ENCODE data around the gene DHDDS.

The DHDDS gene

DNA sequence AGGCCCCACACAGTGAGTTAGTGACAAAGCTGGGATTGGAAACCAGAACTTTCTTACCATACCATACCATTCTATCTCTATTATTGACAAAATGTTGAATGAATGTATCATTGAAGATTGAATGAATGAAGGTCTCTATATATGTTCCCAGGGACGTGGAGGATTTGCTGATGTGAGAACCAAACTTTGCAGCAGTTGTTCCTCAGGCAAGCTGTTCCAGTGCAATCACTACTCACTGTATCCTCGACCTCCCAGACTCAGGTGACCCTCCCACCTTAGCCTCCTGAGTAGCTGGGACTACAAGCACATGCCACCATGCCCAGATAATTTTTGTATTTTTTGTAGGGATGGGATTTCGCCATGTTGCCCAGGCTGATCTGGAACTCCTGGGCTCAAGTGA, 33.1 kb upstream of the DHDDS start:
- Histone ChIP-seq H3K27me3 (ENCODE audit: control insufficient read depth in 1 of 2, insufficient read depth in 1 of 2, low read length in 2 of 2) (peaks cover 13 to 29% of the 10 kb centered on the region in 2 experiments), H2BK15ac (ENCODE audit: low read depth, poor library complexity, severe bottlenecking) (no peak overlapping the region), H3K9ac (ENCODE audit: low read length) (no peak overlapping the region), H3K18ac (ENCODE audit: low read depth in 1 of 2, low read length in 2 of 2) (no peak overlapping the region), H3K23ac (ENCODE audit: low read length in 2 of 2) (no peak overlapping the region), H3K79me1 (replicated peaks; ENCODE audit: low read length, poor library complexity, severe bottlenecking) (no peaks in the 10 kb centered on the region), H2AK5ac (ENCODE audit: low read length, severe bottlenecking) (no peak overlapping the region), H3K4me2 (ENCODE audit: low read length, poor library complexity, severe bottlenecking) (no peak overlapping the region), H3K4me1 (ENCODE audit: control insufficient read depth, insufficient read depth, low read depth, low read length) (no peaks in the 10 kb centered on the region), H4K91ac (ENCODE audit: low read length) (no peak overlapping the region), H2BK12ac (ENCODE audit: low read length in 2 of 2) (no peak overlapping the region), H2BK120ac (ENCODE audit: low read depth, low read length) (no peak overlapping the region), H2AFZ (ENCODE audit: low read depth, low read length) (no peak overlapping the region), H2BK5ac (ENCODE audit: low read depth, low read length, poor library complexity, severe bottlenecking) (no peak overlapping the region), H3K27ac (ENCODE audit: low read length, poor library complexity, severe bottlenecking) (no peak overlapping the region), H3K4me3 (ENCODE audit: insufficient read depth in 1 of 2, low read depth in 1 of 2, low read length in 2 of 2) (no peak overlapping the region), H3K14ac (ENCODE audit: low read length in 2 of 2) (no peak overlapping the region), H3K9me3 (ENCODE audit: control insufficient read depth, low read length) (no peaks in the 10 kb centered on the region), H4K8ac (ENCODE audit: low read length) (no peak overlapping the region), H3K36me3 (ENCODE audit: control insufficient read depth in 1 of 2, insufficient read depth in 2 of 2, low read depth in 1 of 2, low read length in 2 of 2) (no peaks in the 10 kb centered on the region), H3K4ac (ENCODE audit: low read depth in 1 of 2, low read length in 2 of 2) (no peak overlapping the region)
- DNase-seq, result no peak
- 75% methylated on average over 2 of the region's 3 CpGs for WGBS

- no peak overlapping the region for H4K8ac ChIP-seq (ENCODE audit: low read length)
- H3K9me3 ChIP-seq (ENCODE audit: control insufficient read depth, low read length), result no peaks in the 10 kb centered on the region
- H2AFZ ChIP-seq (ENCODE audit: low read depth, low read length), result no peak overlapping the region
- DNase-seq, result no peak
- no peak overlapping the region for H4K91ac ChIP-seq (ENCODE audit: low read length)
- no peak overlapping the region for H3K23ac ChIP-seq (ENCODE audit: low read length in 2 of 2)
- peaks cover 13 to 40% of the 10 kb centered on the region in 2 experiments for H3K27me3 ChIP-seq (ENCODE audit: control insufficient read depth in 1 of 2, insufficient read depth in 1 of 2, low read length in 2 of 2)
- no peak overlapping the region for H2BK5ac ChIP-seq (ENCODE audit: low read depth, low read length, poor library complexity, severe bottlenecking)
- no peak overlapping the region for H2BK15ac ChIP-seq (ENCODE audit: low read depth, poor library complexity, severe bottlenecking)
- H3K4me1 ChIP-seq (ENCODE audit: control insufficient read depth, insufficient read depth, low read depth, low read length), result no peaks in the 10 kb centered on the region
- H2BK12ac ChIP-seq (ENCODE audit: low read length in 2 of 2), result no peak overlapping the region
- no peak overlapping the region for H3K4me3 ChIP-seq (ENCODE audit: insufficient read depth in 1 of 2, low read depth in 1 of 2, low read length in 2 of 2)
- H3K4me2 ChIP-seq (ENCODE audit: low read length, poor library complexity, severe bottlenecking), result no peak overlapping the region
- H3K79me1 ChIP-seq (replicated peaks; ENCODE audit: low read length, poor library complexity, severe bottlenecking), result no peaks in the 10 kb centered on the region
- WGBS, result 85% methylated on average over 3 of the region's 3 CpGs
- H2AK5ac ChIP-seq (ENCODE audit: low read length, severe bottlenecking), result no peak overlapping the region
- no peaks in the 10 kb centered on the region for H3K36me3 ChIP-seq (ENCODE audit: control insufficient read depth in 1 of 2, insufficient read depth in 2 of 2, low read depth in 1 of 2, low read length in 2 of 2)
- H3K18ac ChIP-seq (ENCODE audit: low read depth in 1 of 2, low read length in 2 of 2), result no peak overlapping the region
- H3K4ac ChIP-seq (ENCODE audit: low read depth in 1 of 2, low read length in 2 of 2), result no peak overlapping the region
- H3K27ac ChIP-seq (ENCODE audit: low read length, poor library complexity, severe bottlenecking), result no peak overlapping the region
- H3K9ac ChIP-seq (ENCODE audit: low read length), result no peak overlapping the region
- H2BK120ac ChIP-seq (ENCODE audit: low read depth, low read length), result no peak overlapping the region
- no peak overlapping the region for H3K14ac ChIP-seq (ENCODE audit: low read length in 2 of 2)
Observed at GRCh38 chr1:26401891-26402290, 30.2 kb upstream of the DHDDS start.

GRCh38 chr1:26403656-26404055, 28.5 kb upstream of the DHDDS start:
- H3K14ac ChIP-seq (ENCODE audit: low read length in 2 of 2), result no peak overlapping the region
- H2BK15ac ChIP-seq (ENCODE audit: low read depth, poor library complexity, severe bottlenecking), result no peak overlapping the region
- no peak overlapping the region for H3K9ac ChIP-seq (ENCODE audit: low read length)
- H3K79me1 ChIP-seq (replicated peaks; ENCODE audit: low read length, poor library complexity, severe bottlenecking), result no peaks in the 10 kb centered on the region
- H4K8ac ChIP-seq (ENCODE audit: low read length), result no peak overlapping the region
- no peak overlapping the region for H3K4me2 ChIP-seq (ENCODE audit: low read length, poor library complexity, severe bottlenecking)
- H3K18ac ChIP-seq (ENCODE audit: low read depth in 1 of 2, low read length in 2 of 2), result no peak overlapping the region
- no peak overlapping the region for H2AFZ ChIP-seq (ENCODE audit: low read depth, low read length)
- no peaks in the 10 kb centered on the region for H3K36me3 ChIP-seq (ENCODE audit: control insufficient read depth in 1 of 2, insufficient read depth in 2 of 2, low read depth in 1 of 2, low read length in 2 of 2)
- H3K9me3 ChIP-seq (ENCODE audit: control insufficient read depth, low read length), result no peaks in the 10 kb centered on the region
- no peaks in the 10 kb centered on the region for H3K4me1 ChIP-seq (ENCODE audit: control insufficient read depth, insufficient read depth, low read depth, low read length)
- H2BK12ac ChIP-seq (ENCODE audit: low read length in 2 of 2), result no peak overlapping the region
- H3K27me3 ChIP-seq (ENCODE audit: control insufficient read depth in 1 of 2, insufficient read depth in 1 of 2, low read length in 2 of 2), result peaks cover 15 to 40% of the 10 kb centered on the region in 2 experiments
- no peak overlapping the region for H3K4me3 ChIP-seq (ENCODE audit: insufficient read depth in 1 of 2, low read depth in 1 of 2, low read length in 2 of 2)
- H2BK120ac ChIP-seq (ENCODE audit: low read depth, low read length), result no peak overlapping the region
- H3K4ac ChIP-seq (ENCODE audit: low read depth in 1 of 2, low read length in 2 of 2), result no peak overlapping the region
- no peak for DNase-seq
- H2AK5ac ChIP-seq (ENCODE audit: low read length, severe bottlenecking), result no peak overlapping the region
- no peak overlapping the region for H3K23ac ChIP-seq (ENCODE audit: low read length in 2 of 2)
- 41% methylated on average over 4 of the region's 4 CpGs for WGBS
- no peak overlapping the region for H2BK5ac ChIP-seq (ENCODE audit: low read depth, low read length, poor library complexity, severe bottlenecking)
- no peak overlapping the region for H4K91ac ChIP-seq (ENCODE audit: low read length)
- no peak overlapping the region for H3K27ac ChIP-seq (ENCODE audit: low read length, poor library complexity, severe bottlenecking)

DNA sequence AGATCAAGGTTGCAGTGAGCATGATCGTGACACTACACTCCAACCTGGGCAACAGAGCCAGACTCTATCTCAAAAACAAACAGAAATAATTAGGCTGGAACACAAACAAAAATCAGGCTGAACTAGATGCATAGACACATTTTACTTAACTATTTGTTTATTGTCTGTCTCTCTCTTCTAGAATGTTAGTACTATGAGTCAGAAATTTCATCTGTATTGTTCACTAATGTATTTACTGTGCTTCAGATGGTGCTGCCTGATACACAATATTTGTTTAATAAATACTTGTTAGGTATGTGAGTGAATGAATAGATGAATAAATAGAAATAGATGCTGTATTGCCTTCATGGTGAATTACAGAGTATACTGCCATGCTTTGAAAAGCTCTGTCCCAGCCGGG, 27.5 kb upstream of the DHDDS start:
- Histone ChIP-seq H3K18ac (ENCODE audit: low read depth in 1 of 2, low read length in 2 of 2) (no peak overlapping the region), H4K8ac (ENCODE audit: low read length) (no peak overlapping the region), H3K4me2 (ENCODE audit: low read length, poor library complexity, severe bottlenecking) (no peak overlapping the region), H3K27ac (ENCODE audit: low read length, poor library complexity, severe bottlenecking) (no peak overlapping the region), H2BK12ac (ENCODE audit: low read length in 2 of 2) (no peak overlapping the region), H3K9ac (ENCODE audit: low read length) (no peak overlapping the region), H2AFZ (ENCODE audit: low read depth, low read length) (no peak overlapping the region), H2BK120ac (ENCODE audit: low read depth, low read length) (no peak overlapping the region), H2BK5ac (ENCODE audit: low read depth, low read length, poor library complexity, severe bottlenecking) (no peak overlapping the region), H3K23ac (ENCODE audit: low read length in 2 of 2) (no peak overlapping the region), H3K4me3 (ENCODE audit: insufficient read depth in 1 of 2, low read depth in 1 of 2, low read length in 2 of 2) (no peak overlapping the region), H2AK5ac (ENCODE audit: low read length, severe bottlenecking) (no peak overlapping the region), H3K36me3 (ENCODE audit: control insufficient read depth in 1 of 2, insufficient read depth in 2 of 2, low read depth in 1 of 2, low read length in 2 of 2) (no peaks in the 10 kb centered on the region), H4K91ac (ENCODE audit: low read length) (no peak overlapping the region), H3K79me1 (replicated peaks; ENCODE audit: low read length, poor library complexity, severe bottlenecking) (no peaks in the 10 kb centered on the region), H3K9me3 (ENCODE audit: control insufficient read depth, low read length) (no peaks in the 10 kb centered on the region), H2BK15ac (ENCODE audit: low read depth, poor library complexity, severe bottlenecking) (no peak overlapping the region), H3K14ac (ENCODE audit: low read length in 2 of 2) (no peak overlapping the region), H3K27me3 (ENCODE audit: control insufficient read depth in 1 of 2, insufficient read depth in 1 of 2, low read length in 2 of 2) (peaks cover 25 to 45% of the 10 kb centered on the region in 2 experiments), H3K4ac (ENCODE audit: low read depth in 1 of 2, low read length in 2 of 2) (no peak overlapping the region), H3K4me1 (ENCODE audit: control insufficient read depth, insufficient read depth, low read depth, low read length) (peaks cover 3% of the 10 kb centered on the region)
- WGBS, result 90% methylated on average over 2 of the region's 2 CpGs
- DNase-seq, result no peak

Data from mesenchymal stem cell (in vitro differentiated cells and primary cell).